WERI-Rb-1 (cell line): Measurements from ENCODE around the gene TBL1XR1.

Experiments
- DNase-seq: peaks from one replicate; pipeline ENCODE4 v3.0.0-alpha.2; 2020
- H3K27ac ChIP-seq: fragments of 250-450 bp; sonication (Bioruptor Pico); 2 replicates; pipeline ENCODE4 v1.5.1; 2020; ENCODE audit warnings: mild to moderate bottlenecking, moderate library complexity
- H3K27me3 ChIP-seq: fragments of 250-450 bp; sonication (Bioruptor Pico); 2 replicates; pipeline ENCODE4 v1.5.1; 2021; ENCODE audit warnings: mild to moderate bottlenecking, low read depth, moderate library complexity; ENCODE audit not compliant: insufficient read depth, severe bottlenecking
- H3K36me3 ChIP-seq: fragments of 250-450 bp; sonication (Bioruptor Pico); 2 replicates; pipeline ENCODE4 v1.5.1; 2020; ENCODE audit warnings: mild to moderate bottlenecking, moderate library complexity
- H3K4me3 ChIP-seq: 2 replicates; pipeline ENCODE4 v1.5.1; 2011; ENCODE audit warnings: low read depth, mild to moderate bottlenecking, control low read depth, low read length
- H3K9me3 ChIP-seq: fragments of 250-450 bp; sonication (Bioruptor Pico); 2 replicates; pipeline ENCODE4 v1.5.1; 2021; ENCODE audit warnings: mild to moderate bottlenecking, moderate library complexity; ENCODE audit not compliant: severe bottlenecking
- CTCF ChIP-seq: IDR thresholded peaks from 2 replicates; pipeline ENCODE4 v1.5.1; 2011; ENCODE audit warnings: low read depth, mild to moderate bottlenecking, control low read depth, inconsistent platforms, low read length

TBL1XR1 gene

GRCh38 chr3:177045222-177045621 lies 152.1 kb downstream of the TBL1XR1 start:
- DNase-seq: no peak
- no peak for TF ChIP-seq CTCF
- H3K36me3 ChIP-seq: peaks cover 65% of the 10 kb centered on the region
- no peaks in the 10 kb centered on the region for H3K9me3 ChIP-seq
- H3K27me3 ChIP-seq: no peaks in the 10 kb centered on the region
- H3K4me3 ChIP-seq: no peak overlapping the region
- no peak overlapping the region for H3K27ac ChIP-seq

- Histone ChIP-seq H3K27ac (no peak overlapping the region), H3K9me3 (no peaks in the 10 kb centered on the region), H3K27me3 (no peaks in the 10 kb centered on the region), H3K4me3 (no peak overlapping the region), H3K36me3 (peaks cover 59% of the 10 kb centered on the region)
- DNase-seq: no peak
- TF ChIP-seq CTCF: no peak
Measured at GRCh38 chr3:177041730-177042551, 155.3 kb downstream of the TBL1XR1 start.

- H3K27me3 ChIP-seq: no peaks in the 10 kb centered on the region
- TF ChIP-seq CTCF: no peak
- no peak overlapping the region for H3K4me3 ChIP-seq
- H3K36me3 ChIP-seq: peaks cover 59% of the 10 kb centered on the region
- no peaks in the 10 kb centered on the region for H3K9me3 ChIP-seq
- H3K27ac ChIP-seq: no peak overlapping the region
- no peak for DNase-seq
Measured at GRCh38 chr3:177041021-177041729, 156.1 kb downstream of the TBL1XR1 start.

- no peaks in the 10 kb centered on the region for H3K9me3 ChIP-seq
- DNase-seq: no peak
- peaks cover 52% of the 10 kb centered on the region for H3K36me3 ChIP-seq
- H3K27me3 ChIP-seq: no peaks in the 10 kb centered on the region
- H3K4me3 ChIP-seq: no peak overlapping the region
- TF ChIP-seq CTCF: no peak
- no peak overlapping the region for H3K27ac ChIP-seq
Measured at GRCh38 chr3:177039490-177040274, 157.6 kb downstream of the TBL1XR1 start.

GRCh38 chr3:177037241-177037640 lies 160.0 kb downstream of the TBL1XR1 start:
- H3K4me3 ChIP-seq: no peak overlapping the region
- TF ChIP-seq CTCF: no peak
- H3K27me3 ChIP-seq: no peaks in the 10 kb centered on the region
- DNase-seq: no peak
- no peak overlapping the region for H3K27ac ChIP-seq
- no peaks in the 10 kb centered on the region for H3K9me3 ChIP-seq
- peaks cover 54% of the 10 kb centered on the region for H3K36me3 ChIP-seq
